H1 (cell line): ENCODE measurements around the gene EXD1. TPM values are rescaled to one million over a fixed set of nuclear protein-coding genes. Genes with fewer than 3 reads are reported as not detected.
A peak's percentile ranks its signal among the peaks of the same experiment; 100 is the strongest.

Source experiments
- CTCF ChIA-PET: fragments of 300-600 bp; sonication (Branson Sonifier 250); formaldehyde crosslinking; loops from one replicate; lab custom pipeline; 2021; ENCODE audit not compliant: partially characterized antibody; lab: Charles Lee
- POLR2A ChIA-PET: fragments of 300-600 bp; sonication (Branson Sonifier 250); formaldehyde crosslinking; loops from one replicate; lab custom pipeline; 2021; ENCODE audit warnings: inconsistent platforms; ENCODE audit not compliant: partially characterized antibody; lab: Charles Lee
- DNase-seq, 2 experiments: peaks; one replicate each; pipeline versions ENCODE4 v3.0.0 to v3.0.0-alpha.2; 2010 to 2022; ENCODE audit warnings: low spot score in 2 of 2, low read depth in 1 of 2, mixed read lengths in 1 of 2
- FAIRE-seq: peaks from 2 replicates; lab custom pipeline; 2011; peaks lifted over from hg19 to GRCh38; lab: Jason Lieb, UNC
- H2AFZ ChIP-seq: 2 replicates; pipeline ENCODE4 v1.8.1; 2012; ENCODE audit warnings: low read length, inconsistent platforms
- H2AK5ac ChIP-seq: 2 replicates; pipeline ENCODE4 v1.6.1; 2013; ENCODE audit warnings: low read depth, low read length
- H2BK120ac ChIP-seq: replicated peaks from 2 replicates; pipeline ENCODE3; 2013; ENCODE audit warnings: low read depth, low read length, inconsistent platforms
- H2BK12ac ChIP-seq: 2 replicates; pipeline ENCODE4 v1.6.1; 2013; ENCODE audit warnings: low read depth, low read length
- H2BK15ac ChIP-seq: 2 replicates; pipeline ENCODE4 v1.6.1; 2013; ENCODE audit warnings: low read length
- H2BK20ac ChIP-seq: 2 replicates; pipeline ENCODE4 v1.6.1; 2013; ENCODE audit warnings: low read length
- H2BK5ac ChIP-seq: 2 replicates; pipeline ENCODE4 v1.6.1; 2013; ENCODE audit warnings: low read depth, low read length
- H3K14ac ChIP-seq: 2 replicates; pipeline ENCODE4 v1.6.1; 2013; ENCODE audit warnings: inconsistent platforms; ENCODE audit not compliant: insufficient read length
- H3K18ac ChIP-seq: 2 replicates; pipeline ENCODE4 v1.6.1; 2013; ENCODE audit warnings: low read length; ENCODE audit errors: extremely low read depth
- H3K23ac ChIP-seq: 2 replicates; pipeline ENCODE4 v1.6.1; 2013; ENCODE audit warnings: inconsistent platforms; ENCODE audit not compliant: insufficient read length
- H3K23me2 ChIP-seq: 2 replicates; pipeline ENCODE4 v1.6.1; 2013; ENCODE audit warnings: low read depth, low read length
- H3K27ac ChIP-seq: 2 replicates; pipeline ENCODE4 v1.6.1; 2011; ENCODE audit warnings: low read depth, low read length, inconsistent platforms
- H3K27me3 ChIP-seq, 4 experiments: replicated peaks in 1 of 4; 1 replicate in 1 of 4; 2 replicates in 3 of 4; pipeline versions ENCODE4 v1.6.1 to v1.8.1; 2011 to 2013; ENCODE audit warnings: low read length in 3 of 4, mild to moderate bottlenecking in 3 of 4, inconsistent platforms in 2 of 4, mixed read lengths in 2 of 4, moderate library complexity in 1 of 4; ENCODE audit not compliant: control insufficient read depth in 3 of 4, insufficient read depth in 3 of 4; ENCODE audit errors: extremely low read depth in 1 of 4
- H3K36me3 ChIP-seq, 4 experiments: 2 replicates each; pipeline versions ENCODE4 v1.6.1 to v1.8.1; 2011 to 2013; ENCODE audit warnings: mild to moderate bottlenecking in 4 of 4, low read length in 3 of 4, moderate library complexity in 2 of 4, control low read depth in 1 of 4, inconsistent platforms in 1 of 4; ENCODE audit not compliant: insufficient read depth in 4 of 4, control insufficient read depth in 2 of 4
- H3K4ac ChIP-seq: replicated peaks from 2 replicates; pipeline ENCODE3; 2013; ENCODE audit warnings: low read length, low read depth, mixed read lengths, inconsistent platforms; ENCODE audit not compliant: insufficient read length
- H3K4me1 ChIP-seq, 4 experiments: replicated peaks in 1 of 4; 1 replicate in 1 of 4; 2 replicates in 3 of 4; pipeline versions ENCODE4 v1.6.1 to v1.8.1; 2011 to 2013; ENCODE audit warnings: low read length in 3 of 4, inconsistent platforms in 2 of 4, mixed read lengths in 1 of 4; ENCODE audit not compliant: insufficient read depth in 4 of 4, control insufficient read depth in 3 of 4
- H3K4me2 ChIP-seq, 2 experiments: 2 replicates each; pipeline versions ENCODE4 v1.6.1 to v1.8.1; 2011 to 2013; ENCODE audit warnings: low read depth in 2 of 2, low read length in 2 of 2, control low read depth in 1 of 2, inconsistent platforms in 1 of 2, mild to moderate bottlenecking in 1 of 2; ENCODE audit not compliant: insufficient read depth in 1 of 2
- H3K4me3 ChIP-seq, 4 experiments: fragments of 200-600, 300-600 bp in 1 of 4; sonication (generic), shearing (Covaris generic), sonication (Bioruptor Twin) in 1 of 4; 2 replicates each; pipeline versions ENCODE4 v1.5.1 to v1.8.1; 2011 to 2016; ENCODE audit warnings: low read length in 4 of 4, low read depth in 3 of 4, control low read depth in 2 of 4, inconsistent platforms in 2 of 4, mild to moderate bottlenecking in 2 of 4, mixed read lengths in 1 of 4, moderate library complexity in 1 of 4; ENCODE audit not compliant: insufficient read depth in 2 of 4; ENCODE audit errors: extremely low read depth in 1 of 4
- H3K56ac ChIP-seq: replicated peaks from 2 replicates; pipeline ENCODE3; 2013; ENCODE audit warnings: low read depth, mild to moderate bottlenecking, mixed read lengths, low read length, inconsistent platforms; ENCODE audit not compliant: insufficient read length
- H3K79me1 ChIP-seq: 2 replicates; pipeline ENCODE4 v1.6.1; 2013; ENCODE audit warnings: low read depth, low read length, control low read depth
- H3K79me2 ChIP-seq, 2 experiments: 2 replicates each; pipeline versions ENCODE4 v1.6.1 to v1.8.1; 2012 to 2013; ENCODE audit warnings: low read length in 2 of 2, mild to moderate bottlenecking in 2 of 2, inconsistent platforms in 1 of 2; ENCODE audit not compliant: insufficient read depth in 2 of 2, control insufficient read depth in 1 of 2
- H3K9ac ChIP-seq, 4 experiments: replicated peaks in 1 of 4; 1 replicate in 1 of 4; 2 replicates in 3 of 4; pipeline versions ENCODE4 v1.6.1 to v1.8.1; 2011 to 2013; ENCODE audit warnings: low read depth in 3 of 4, low read length in 3 of 4, control low read depth in 2 of 4, mild to moderate bottlenecking in 2 of 4, moderate library complexity in 2 of 4, inconsistent platforms in 1 of 4; ENCODE audit errors: extremely low read depth in 1 of 4
- H3K9me3 ChIP-seq, 2 experiments: 2 replicates each; pipeline versions ENCODE4 v1.6.1 to v1.8.1; 2012 to 2013; ENCODE audit warnings: mild to moderate bottlenecking in 2 of 2, moderate library complexity in 2 of 2, control low read depth in 1 of 2, inconsistent platforms in 1 of 2, low read depth in 1 of 2, low read length in 1 of 2, mixed read lengths in 1 of 2; ENCODE audit not compliant: insufficient read depth in 2 of 2
- H4K20me1 ChIP-seq, 2 experiments: replicated peaks in 1 of 2; 2 replicates each; pipeline versions ENCODE3 to v1.8.1; 2011 to 2013; ENCODE audit warnings: inconsistent platforms in 2 of 2, low read length in 2 of 2, mild to moderate bottlenecking in 1 of 2; ENCODE audit not compliant: insufficient read depth in 2 of 2, control insufficient read depth in 1 of 2
- H4K5ac ChIP-seq: 2 replicates; pipeline ENCODE4 v1.6.1; 2013; ENCODE audit warnings: low read length, low read depth, mixed read lengths, inconsistent platforms; ENCODE audit not compliant: insufficient read length
- H4K8ac ChIP-seq: 2 replicates; pipeline ENCODE4 v1.8.0; 2013; ENCODE audit warnings: mild to moderate bottlenecking, moderate library complexity, low read length, inconsistent platforms; ENCODE audit not compliant: insufficient read depth; ENCODE audit errors: extremely low read depth
- H4K91ac ChIP-seq: replicated peaks from 2 replicates; pipeline ENCODE3; 2013; ENCODE audit warnings: low read length, mixed read lengths, inconsistent platforms; ENCODE audit not compliant: insufficient read length
- EP300 ChIP-seq, 2 experiments: IDR thresholded peaks; 1 replicate in 1 of 2; 2 replicates in 1 of 2; pipeline ENCODE4 v1.6.1; 2011 to 2012; ENCODE audit warnings: low read depth in 2 of 2, low read length in 2 of 2, mild to moderate bottlenecking in 2 of 2, borderline replicate concordance in 1 of 2, inconsistent platforms in 1 of 2, moderate library complexity in 1 of 2
- TEAD4 ChIP-seq: IDR thresholded peaks from 2 replicates; pipeline ENCODE4 v1.6.1; 2012; ENCODE audit warnings: low read depth, low read length, inconsistent platforms, mixed read lengths
- WGBS, 2 experiments: shearing (Covaris generic) in 1 of 2; methylation state at CpG; one replicate each; pipeline versions ENCODE4 v1.1.6 to v1.1.7; 2013 to 2015; ENCODE audit warnings: low lambda C conversion rate in 2 of 2, mixed read lengths in 2 of 2, inconsistent platforms in 1 of 2, low coverage in 1 of 2, missing lambda C conversion rate in 1 of 2; ENCODE audit not compliant: insufficient replicate concordance in 2 of 2, insufficient coverage in 1 of 2, insufficient read length in 1 of 2; ENCODE audit errors: extremely low coverage in 1 of 2, missing lambda C conversion rate in 1 of 2; 5-methylcytosine and 5-hydroxymethylcytosine counted together
- polyA plus RNA-seq, 7 experiments: library from polyadenylated mRNA; depleted of rRNA in 3 of 7; stranded (reverse) in 5 of 7; unstranded in 2 of 7; fragments of >200 nt in 5 of 7; fragments of 200-250 nt in 2 of 7; gene quantifications; 1 replicate in 5 of 7; 2 replicates in 1 of 7; 4 replicates in 1 of 7; pipeline versions ENCODE4 v1.2.1 to v1.2.3, GENCODE V29; 2011 to 2013; ENCODE audit warnings: missing spikeins in 2 of 7, mixed read lengths in 2 of 7
- total RNA-seq: library from RNA; stranded (reverse); fragmentation: NEBNext Ultra II Directional; extraction: Animal tissue kit (Norgen Biotek cat#: 25700); gene quantifications from 2 replicates; pipeline ENCODE4 v1.2.1, GENCODE V29; 2021

The EXD1 gene
- total and polyA plus RNA-seq, 2 of the 8 experiments (the other 6 are each of a cell fraction or from before 2014, with no cell fraction given) = 0.06 to 0.54 TPM

DNA sequence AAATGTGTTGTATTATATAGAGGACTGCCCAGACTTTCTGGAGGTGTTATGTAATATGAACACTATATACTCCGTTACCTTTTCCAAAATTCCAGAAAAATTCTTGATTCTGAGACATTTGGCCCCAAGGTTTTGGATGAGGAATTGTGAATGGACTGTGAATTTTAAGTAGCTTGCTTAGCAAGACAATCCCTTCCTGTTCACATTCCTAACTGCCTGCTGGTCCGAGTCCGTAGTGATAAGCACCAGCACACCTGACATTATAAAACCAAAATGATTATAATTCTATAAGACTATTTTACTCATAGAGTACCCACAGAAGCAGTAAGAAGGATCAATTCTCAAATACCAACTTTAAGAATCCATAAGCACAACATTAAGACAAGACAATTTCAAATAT is 11.2 kb downstream of the EXD1 start:
- Histone ChIP-seq H2AK5ac (no peak overlapping the region), H3K27ac (no peak overlapping the region), H3K9ac (no peak overlapping the region), H3K4ac (no peak overlapping the region), H3K18ac (no peak overlapping the region), H3K27me3 (no peaks in the 10 kb centered on the region), H3K79me2 (no peaks in the 10 kb centered on the region), H3K23ac (no peak overlapping the region), H3K9me3 (no peaks in the 10 kb centered on the region), H2BK120ac (no peak overlapping the region), H2BK15ac (no peak overlapping the region), H3K4me2 (peak overlapping the region; percentile 11 to 21; a peak in 2 of 4 replicates), H2BK20ac (no peak overlapping the region), H3K79me1 (no peaks in the 10 kb centered on the region), H3K36me3 (no peaks in the 10 kb centered on the region), H4K91ac (no peak overlapping the region), H3K4me1 (peaks cover 0 to 9% (median 7%) of the 10 kb centered on the region in 4 experiments; a peak in 4 of 7 replicates), H4K20me1 (no peaks in the 10 kb centered on the region), H2AFZ (no peak overlapping the region; the same call in 1 of the 2 replicates), H2BK5ac (no peak overlapping the region), H3K14ac (no peak overlapping the region), H2BK12ac (no peak overlapping the region), H4K5ac (no peak overlapping the region), H4K8ac (no peak overlapping the region), H3K56ac (no peak overlapping the region), H3K23me2 (no peaks in the 10 kb centered on the region)
- CTCF ChIA-PET = interaction anchor here (0.9 to 5.2 kb wide), 4 partner anchors 11 to 76 kb away, joined by 3 to 23 read pairs (median 4); partner anchors contain the start of genes CHP1 and EXD1
- DNase-seq (no peak), FAIRE-seq (no peak)
- POLR2A ChIA-PET = interaction anchor here (1.0 to 2.5 kb wide), 3 partner anchors 9 to 12 kb away, joined by 3 to 10 read pairs (median 4); partner anchors contain the start of genes CHP1 and EXD1
- 55% methylated on average over 3 of the region's 3 CpGs; no CpG with 5 or more reads in 1 of the 2 experiments for WGBS, 2 experiments
- TF ChIP-seq TEAD4 = 0 out of 2 replicates have a peak, but pooled peaks have one; percentile 8
- no peak for TF ChIP-seq EP300 (IDR thresholded peaks at IDR 0.05; ENCODE audit: borderline replicate concordance in 1 of 2, low read depth in 2 of 2, low read length in 2 of 2)
- TF ChIP-seq, all 59 proteins: peak for 1
- peak overlapping the region in 1 of 4 experiments; percentile 7; a peak in 1 of 8 replicates for H3K4me3 ChIP-seq
